HG02610 (cell line): ENCODE data around the gene RBX1.
A peak's percentile ranks its signal among the peaks of the same experiment; 100 is the strongest.
"Not testable (repeated sequence)": the region's sequence is repeated elsewhere in the genome, so short reads cannot be mapped to it uniquely, and the experiment has no call there.

Experiments used
- ATAC-seq: cut with Tn5 transposase; IDR thresholded peaks from one replicate; pipeline ENCODE4 v1.9.1; 2021; ENCODE audit warnings: mild to moderate bottlenecking, moderate library complexity; ENCODE audit not compliant: unreplicated experiment

Gene RBX1

DNA sequence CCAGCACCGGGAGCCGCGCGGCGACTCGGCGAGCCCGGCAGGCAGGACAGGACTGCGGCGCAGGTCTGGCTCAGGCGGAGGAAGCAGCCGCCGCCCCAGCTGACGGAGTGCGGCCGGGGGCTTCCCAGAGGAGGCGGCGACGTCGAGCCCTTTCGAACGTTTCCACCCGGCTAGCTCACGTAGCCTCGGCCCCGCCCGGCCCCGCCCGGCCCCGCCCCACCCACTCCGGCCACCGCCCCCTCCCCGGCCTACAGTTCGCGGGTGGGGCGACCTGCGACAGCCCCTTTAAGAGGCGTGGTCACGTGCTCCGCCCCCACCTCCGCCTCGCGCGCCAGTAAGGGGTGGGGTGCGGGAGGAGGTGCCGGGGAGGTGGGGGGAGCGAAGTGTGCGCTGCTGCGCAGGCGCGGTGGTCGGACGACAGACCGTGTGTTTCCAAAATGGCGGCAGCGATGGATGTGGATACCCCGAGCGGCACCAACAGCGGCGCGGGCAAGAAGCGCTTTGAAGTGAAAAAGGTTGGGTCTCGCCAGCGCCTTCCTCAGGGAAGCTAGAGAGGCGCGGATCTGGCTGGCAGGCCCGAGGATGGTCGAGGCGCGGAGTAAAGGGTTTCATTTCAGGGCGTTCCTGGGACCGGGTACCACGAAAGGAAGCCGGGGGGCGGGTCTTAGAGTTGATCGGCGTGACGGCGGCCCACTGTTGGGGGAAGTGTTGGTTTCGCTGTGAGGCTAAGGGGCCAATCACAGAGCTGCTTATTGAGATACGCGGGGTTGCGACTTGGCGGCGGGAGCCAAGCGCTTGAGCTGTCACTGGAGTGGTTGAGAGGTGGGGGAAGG is at the start of gene RBX1:
TSS of gene RBX1 (plus strand) at position 417 of the 833 bp plus-strand sequence. CDS start at position 438, 21 bp downstream.
- ATAC-seq: peak; percentile 74

- ATAC-seq: no peak
Measured at GRCh38 chr22:40904101-40904500, 47.1 kb upstream of the RBX1 start.

- no peak for ATAC-seq
Measured at GRCh38 chr22:40908895-40909294, 42.3 kb upstream of the RBX1 start.

- ATAC-seq: no peak
Measured at GRCh38 chr22:40911772-40912171, 39.4 kb upstream of the RBX1 start.

GRCh38 chr22:40912987-40913386 is 38.2 kb upstream of the RBX1 start:
- ATAC-seq: not testable (repeated sequence)

DNA sequence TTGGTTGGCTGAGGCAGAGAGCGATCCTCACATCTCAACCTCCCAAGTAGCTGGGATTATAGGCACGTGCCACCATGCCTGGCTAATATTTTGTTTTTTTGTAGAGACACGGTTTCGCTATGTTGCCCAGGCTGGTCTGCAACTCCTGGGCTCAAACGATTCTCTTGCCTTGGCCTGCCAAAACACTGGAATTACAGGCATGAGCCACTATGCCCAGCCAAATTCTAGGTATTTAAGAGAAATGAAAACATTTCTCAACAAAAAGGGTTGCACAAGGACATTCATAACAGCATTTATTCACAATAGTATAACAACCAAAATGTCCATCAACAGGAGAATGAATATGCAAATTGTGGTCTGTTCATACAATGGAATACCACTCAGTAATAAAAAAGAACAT is 31.7 kb upstream of the RBX1 start:
- ATAC-seq: no peak

DNA sequence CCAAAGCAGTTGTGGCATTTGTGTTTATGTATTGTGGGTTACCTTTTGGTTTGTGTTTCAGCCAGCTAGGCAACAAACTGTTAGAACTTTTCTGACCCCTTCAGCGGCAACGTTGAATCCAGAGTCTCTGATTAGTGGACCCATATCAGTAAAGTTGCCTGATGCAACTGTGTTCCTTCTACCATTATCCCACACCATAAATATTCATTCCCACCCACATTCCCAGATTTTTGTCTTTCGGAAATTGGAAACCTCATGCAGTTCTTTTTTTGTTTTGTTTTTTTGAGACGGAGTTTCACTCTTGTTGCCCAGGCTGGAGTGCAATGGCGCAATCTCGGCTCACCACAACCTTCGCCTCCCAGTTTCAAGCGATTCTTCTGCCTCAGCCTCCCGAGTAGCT is 30.7 kb upstream of the RBX1 start:
- no peak for ATAC-seq

DNA sequence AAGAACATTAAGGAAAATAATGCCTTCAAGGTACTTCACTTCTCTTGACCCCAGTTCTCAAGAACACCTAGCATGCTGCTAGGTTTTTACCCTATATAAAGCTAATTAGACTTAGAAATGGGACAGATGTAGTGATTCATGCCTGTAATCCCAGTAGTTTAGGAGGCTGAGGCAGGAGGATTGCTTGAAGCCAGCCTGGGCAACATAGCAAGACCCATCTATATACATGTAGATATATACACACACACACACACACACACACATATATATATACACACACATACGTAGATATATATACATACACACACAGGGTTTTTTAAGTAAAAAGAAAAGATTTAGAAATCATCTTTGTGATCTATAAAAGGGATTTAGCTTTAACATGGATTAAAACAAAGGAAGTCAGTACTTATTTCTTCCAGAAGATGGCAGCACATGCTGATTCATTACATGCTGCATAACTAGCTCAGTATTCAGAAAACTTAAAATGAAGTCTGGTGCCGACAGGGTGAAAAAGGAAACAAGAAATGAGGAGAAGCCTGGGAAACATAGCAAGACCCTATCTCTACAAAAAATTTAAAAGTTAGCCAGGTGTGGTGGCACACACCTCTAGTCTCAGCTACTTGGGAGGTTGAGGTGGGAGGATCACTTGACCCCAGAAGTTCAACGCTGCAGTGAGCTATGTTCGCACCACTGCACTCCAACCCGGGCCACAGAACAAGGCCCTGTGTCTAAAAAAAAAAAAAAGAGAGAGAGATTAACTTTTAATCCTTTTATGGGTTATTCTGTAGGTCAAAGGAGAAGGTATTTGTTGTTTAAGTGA is 28.5 kb upstream of the RBX1 start:
- ATAC-seq: no peak

DNA sequence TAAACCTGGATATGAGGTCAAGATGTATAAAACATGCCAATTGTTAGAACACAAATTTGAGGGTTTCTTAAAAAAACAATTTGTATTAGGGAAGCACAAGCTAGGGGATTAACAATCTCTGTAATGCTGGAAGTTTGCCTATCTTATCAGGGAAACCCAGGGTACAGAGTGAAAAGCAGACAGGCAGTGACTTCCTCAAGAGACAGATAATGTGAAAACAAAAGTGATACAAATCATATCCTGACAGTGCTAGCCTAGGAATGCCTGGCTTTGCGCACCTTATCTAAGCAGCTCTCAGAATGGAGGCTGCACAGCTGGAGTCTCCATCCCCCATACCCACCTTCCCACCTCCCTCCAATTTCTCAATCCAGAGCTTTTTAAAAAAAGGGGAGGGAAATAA is 22.5 kb upstream of the RBX1 start:
- ATAC-seq: no peak

GRCh38 chr22:40932396-40932795 is 18.8 kb upstream of the RBX1 start:
- no peak for ATAC-seq

GRCh38 chr22:40939202-40939601 is 12.0 kb upstream of the RBX1 start:
- ATAC-seq: no peak

GRCh38 chr22:40951795-40952605 is 822 bp downstream of the RBX1 start:
- ATAC-seq: no peak

GRCh38 chr22:40953471-40953870 is 2.3 kb downstream of the RBX1 start:
- no peak for ATAC-seq

DNA sequence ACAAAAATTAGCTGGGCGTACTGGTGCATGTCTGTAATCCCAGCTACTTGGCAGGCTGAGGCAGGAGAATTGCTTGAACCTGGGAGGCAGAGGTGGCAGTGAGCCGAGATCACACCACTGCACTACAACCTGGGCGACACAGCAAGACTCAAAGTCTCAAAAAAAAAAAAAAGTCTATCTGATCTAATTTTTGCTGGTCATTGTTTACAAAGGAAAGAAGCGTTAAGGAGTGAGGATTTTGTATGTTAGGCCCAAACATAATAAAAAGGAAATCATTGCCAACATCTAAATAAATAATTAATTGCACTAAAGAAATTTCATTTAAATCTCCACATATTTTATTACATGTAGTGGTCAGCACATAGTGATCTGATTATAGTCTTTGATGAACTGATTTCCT is 2.9 kb downstream of the RBX1 start:
- ATAC-seq: no peak

GRCh38 chr22:40955571-40955970 is 4.4 kb downstream of the RBX1 start:
- no peak for ATAC-seq

- no peak for ATAC-seq
Measured at GRCh38 chr22:40957601-40958000, 6.4 kb downstream of the RBX1 start.

- no peak for ATAC-seq
Measured at GRCh38 chr22:40958299-40958698, 7.1 kb downstream of the RBX1 start.

DNA sequence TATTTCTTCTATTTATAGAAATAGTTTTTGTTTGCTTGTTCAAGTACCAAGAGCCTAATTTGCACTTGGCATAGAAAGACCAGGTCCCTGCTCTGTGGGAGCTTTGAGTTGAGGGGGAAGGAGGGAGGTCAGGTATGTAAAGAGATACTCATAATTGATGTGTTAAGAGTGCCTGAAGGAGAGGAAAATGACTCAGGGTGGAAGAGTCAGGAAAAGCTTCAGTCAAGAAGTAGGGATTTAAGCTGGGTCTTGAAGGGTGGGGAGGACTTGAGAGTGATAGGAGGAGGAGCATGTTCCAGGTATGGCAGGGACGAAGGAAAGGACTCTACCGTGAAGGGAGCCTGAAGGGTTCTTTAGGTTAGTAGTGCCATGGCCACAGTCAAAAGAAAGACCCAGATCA is 9.0 kb downstream of the RBX1 start:
- no peak for ATAC-seq

- no peak for ATAC-seq
Measured at GRCh38 chr22:40965936-40966725, 15.0 kb downstream of the RBX1 start.

DNA sequence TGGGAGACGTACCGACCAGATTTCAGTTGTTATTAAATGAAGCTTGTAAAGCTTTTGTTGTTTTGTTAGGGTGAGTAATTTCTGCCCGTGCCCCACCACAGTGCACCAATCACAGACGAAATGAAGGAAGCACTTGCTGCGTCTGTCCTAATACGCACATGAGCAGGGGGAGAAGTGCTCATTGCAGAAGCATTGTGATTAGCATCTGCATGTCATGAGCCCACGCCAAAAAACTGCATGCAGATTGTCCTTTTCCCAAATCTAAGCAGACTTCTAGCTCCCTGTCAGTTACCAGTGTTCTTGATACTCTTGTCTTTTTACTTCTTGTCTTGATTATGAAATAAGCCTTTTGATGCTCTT is 15.5 kb downstream of the RBX1 start:
- ATAC-seq: no peak
